Suprapubic skin (tissue), 4 donors: Measurements from ENCODE around the gene KCTD1. TPM values are rescaled to one million over a fixed set of nuclear protein-coding genes. Genes with fewer than 3 reads are reported as not detected.

Experiments used
- DNase-seq, 2 donors: peaks; one replicate each; pipeline ENCODE4 v3.0.0-alpha.2; 2019; ENCODE audit warnings: low spot score in 2 of 2
- H3K27ac ChIP-seq: fragments of 200-600 bp; sonication (generic); one replicate; pipeline ENCODE4 v1.5.1; 2019
- H3K27me3 ChIP-seq: fragments of 200-600 bp; sonication (generic); one replicate; pipeline ENCODE4 v1.5.1; 2019
- H3K36me3 ChIP-seq: fragments of 200-600 bp; sonication (generic); one replicate; pipeline ENCODE4 v1.5.1; 2019
- H3K4me1 ChIP-seq: fragments of 200-600 bp; sonication (generic); one replicate; pipeline ENCODE4 v1.5.1; 2019
- H3K4me3 ChIP-seq: fragments of 200-600 bp; sonication (generic); one replicate; pipeline ENCODE4 v1.5.1; 2019; ENCODE audit warnings: mild to moderate bottlenecking
- H3K9me3 ChIP-seq: fragments of 200-600 bp; sonication (generic); one replicate; pipeline ENCODE4 v1.5.1; 2019
- CTCF ChIP-seq, 2 donors: fragments of 200-600 bp in 1 of 2; fragments of 450-650 bp in 1 of 2; sonication (generic) in 1 of 2; IDR thresholded peaks; one replicate each; pipeline ENCODE4 v1.5.1; 2016 to 2019; ENCODE audit warnings: antibody characterized with exemption in 2 of 2, mild to moderate bottlenecking in 1 of 2, moderate library complexity in 1 of 2
- EP300 ChIP-seq: sonication (generic); formaldehyde crosslinking; IDR thresholded peaks from one replicate; pipeline ENCODE4 v1.6.1; 2017; ENCODE audit warnings: antibody characterized with exemption
- POLR2A ChIP-seq, 2 donors: fragments of 450-650 bp; IDR thresholded peaks; one replicate each; pipeline ENCODE4 v1.6.1; 2017; ENCODE audit warnings: antibody characterized with exemption in 2 of 2, mild to moderate bottlenecking in 2 of 2, moderate library complexity in 2 of 2
- POLR2AphosphoS5 ChIP-seq, 3 donors: sonication (generic); formaldehyde crosslinking; IDR thresholded peaks; one replicate each; pipeline ENCODE4 v1.6.1; 2017; ENCODE audit warnings: antibody characterized with exemption in 3 of 3
- WGBS: methylation state at CpG from one replicate; pipeline ENCODE4 v1.1.5; 2018; 5-methylcytosine and 5-hydroxymethylcytosine counted together
- total RNA-seq, 4 donors: library from RNA; depleted of rRNA; stranded (reverse); fragments of >200 nt; gene quantifications; one replicate each; pipeline ENCODE4 v1.1.0, GENCODE V29; 2016

Gene KCTD1
- total RNA-seq, 4 donors from 2014 or later, result 31.9 to 104 (median 69.7) TPM

GRCh38 chr18:26489191-26489590 lies 59.2 kb downstream of the KCTD1 start:
- Histone ChIP-seq H3K4me3 (no peak overlapping the region), H3K9me3 (no peaks in the 10 kb centered on the region), H3K27ac (no peak overlapping the region), H3K27me3 (no peaks in the 10 kb centered on the region), H3K36me3 (no peaks in the 10 kb centered on the region), H3K4me1 (peaks cover 23% of the 10 kb centered on the region)
- no peak for DNase-seq
- no peak for TF ChIP-seq EP300
- 93% methylated on average over 4 of the region's 4 CpGs for WGBS

- H3K36me3 ChIP-seq, result no peaks in the 10 kb centered on the region
- H3K9me3 ChIP-seq, result no peaks in the 10 kb centered on the region
- 48% methylated on average over 11 of the region's 11 CpGs for WGBS
- no peak overlapping the region for H3K4me3 ChIP-seq
- peaks cover 23% of the 10 kb centered on the region for H3K4me1 ChIP-seq
- H3K27me3 ChIP-seq, result no peaks in the 10 kb centered on the region
- TF ChIP-seq POLR2AphosphoS5 (IDR thresholded peaks at IDR 0.05) (no peak), POLR2A (IDR thresholded peaks at IDR 0.05) (no peak), EP300 (no peak), CTCF (IDR thresholded peaks at IDR 0.05) (no peak)
- peak overlapping the region; percentile 22 for H3K27ac ChIP-seq
- no peak for DNase-seq
Measured at GRCh38 chr18:26488417-26489009, 59.8 kb downstream of the KCTD1 start.

GRCh38 chr18:26487437-26487836 lies 60.9 kb downstream of the KCTD1 start:
- TF ChIP-seq POLR2A (IDR thresholded peaks at IDR 0.05) (no peak), EP300 (no peak), CTCF (IDR thresholded peaks at IDR 0.05) (no peak), POLR2AphosphoS5 (IDR thresholded peaks at IDR 0.05) (no peak)
- H3K27ac ChIP-seq, result no peak overlapping the region
- no peak overlapping the region for H3K4me3 ChIP-seq
- H3K4me1 ChIP-seq, result peaks cover 23% of the 10 kb centered on the region
- H3K9me3 ChIP-seq, result no peaks in the 10 kb centered on the region
- H3K36me3 ChIP-seq, result no peaks in the 10 kb centered on the region
- no peaks in the 10 kb centered on the region for H3K27me3 ChIP-seq
- DNase-seq, result no peak
- 50% methylated on average over 7 of the region's 7 CpGs for WGBS

- 84% methylated on average over 4 of the region's 4 CpGs for WGBS
- TF ChIP-seq CTCF (IDR thresholded peaks at IDR 0.05) (no peak), EP300 (no peak), POLR2AphosphoS5 (IDR thresholded peaks at IDR 0.05) (no peak), POLR2A (IDR thresholded peaks at IDR 0.05) (no peak)
- Histone ChIP-seq H3K4me3 (no peak overlapping the region), H3K9me3 (no peaks in the 10 kb centered on the region), H3K36me3 (no peaks in the 10 kb centered on the region), H3K27me3 (no peaks in the 10 kb centered on the region), H3K27ac (no peak overlapping the region), H3K4me1 (peaks cover 22% of the 10 kb centered on the region)
- DNase-seq, result no peak
Measured at GRCh38 chr18:26483633-26484032, 64.7 kb downstream of the KCTD1 start.

- 72% methylated on average over 5 of the region's 5 CpGs for WGBS
- Histone ChIP-seq H3K36me3 (no peaks in the 10 kb centered on the region), H3K4me1 (peaks cover 12% of the 10 kb centered on the region), H3K9me3 (no peaks in the 10 kb centered on the region), H3K27me3 (no peaks in the 10 kb centered on the region), H3K4me3 (no peak overlapping the region), H3K27ac (no peak overlapping the region)
- no peak for DNase-seq
- TF ChIP-seq CTCF (IDR thresholded peaks at IDR 0.05) (no peak), POLR2A (IDR thresholded peaks at IDR 0.05) (no peak), EP300 (no peak), POLR2AphosphoS5 (IDR thresholded peaks at IDR 0.05) (no peak)
Measured at GRCh38 chr18:26482569-26482968, 65.8 kb downstream of the KCTD1 start.
